Inflammatory macrophage treated with lipopolysaccharide for 4 hours (primary cell): Measurements from ENCODE around the gene TALDO1.

Experiments
- DNase-seq: peaks from one replicate; pipeline ENCODE4 v3.0.0-alpha.2; 2020

The TALDO1 gene

GRCh38 chr11:747158-748006, at the start of gene TALDO1:
TSS of gene TALDO1 (plus strand) at chr11:747464. CDS start at chr11:747482, 18 bp downstream.
- DNase-seq, result peak; percentile 93

DNA sequence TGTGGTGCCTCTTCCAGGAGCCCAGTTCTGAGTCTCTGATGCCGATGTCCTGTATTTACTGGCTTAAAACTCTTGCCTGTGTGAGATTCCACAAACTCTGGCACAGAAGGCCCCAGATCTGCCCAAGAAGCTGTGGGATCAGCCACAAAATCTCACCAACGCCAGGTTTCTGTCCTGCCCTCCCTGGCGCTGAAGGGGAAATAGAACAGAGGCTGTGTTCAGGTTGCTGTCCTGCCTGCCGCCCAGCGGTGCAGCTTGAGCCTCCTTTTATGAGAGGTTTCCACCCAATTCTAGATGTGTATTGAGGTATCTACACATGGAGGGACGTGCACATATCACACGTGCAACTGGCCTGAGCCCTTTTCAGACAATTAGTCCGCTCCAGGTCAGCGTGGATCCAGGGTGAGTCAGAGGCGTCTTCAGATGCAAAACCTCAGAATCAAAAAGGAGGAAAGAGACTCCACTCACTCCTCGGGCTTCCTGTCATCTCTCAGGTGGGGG, 49.4 kb upstream of the TALDO1 start:
- no peak for DNase-seq

DNA sequence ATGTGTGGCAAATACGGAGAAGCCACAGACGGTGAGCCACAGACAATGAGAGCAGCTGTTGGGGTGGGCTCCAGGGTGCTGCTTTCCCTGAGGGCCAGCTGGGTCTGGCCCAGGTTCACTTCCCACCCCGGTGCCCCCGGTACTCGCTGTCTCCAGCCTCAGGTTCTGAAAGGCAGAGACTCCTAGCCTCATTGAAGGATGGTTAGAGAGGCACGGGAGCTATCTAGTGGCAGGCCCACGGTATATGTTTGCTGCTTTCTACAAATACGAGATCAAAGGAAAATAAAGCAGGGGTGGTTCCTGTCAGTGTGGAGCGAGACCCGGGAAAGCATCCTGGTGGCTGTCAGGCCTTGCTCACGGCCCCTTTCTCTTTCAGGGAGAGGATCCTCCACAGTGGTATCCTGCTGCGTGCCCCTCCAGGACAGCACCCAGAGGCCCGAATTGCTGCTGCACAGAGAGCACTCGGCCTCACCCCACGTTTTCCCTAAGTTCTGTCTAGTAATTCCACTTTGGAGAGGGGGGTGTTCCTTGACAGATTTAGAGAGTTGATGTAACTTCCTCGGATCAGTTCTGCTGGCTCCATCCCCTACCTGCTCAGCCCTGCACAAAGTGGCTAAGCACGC, 48.7 kb upstream of the TALDO1 start:
- no peak for DNase-seq

GRCh38 chr11:699116-699508, 48.2 kb upstream of the TALDO1 start:
- DNase-seq, result no peak

DNA sequence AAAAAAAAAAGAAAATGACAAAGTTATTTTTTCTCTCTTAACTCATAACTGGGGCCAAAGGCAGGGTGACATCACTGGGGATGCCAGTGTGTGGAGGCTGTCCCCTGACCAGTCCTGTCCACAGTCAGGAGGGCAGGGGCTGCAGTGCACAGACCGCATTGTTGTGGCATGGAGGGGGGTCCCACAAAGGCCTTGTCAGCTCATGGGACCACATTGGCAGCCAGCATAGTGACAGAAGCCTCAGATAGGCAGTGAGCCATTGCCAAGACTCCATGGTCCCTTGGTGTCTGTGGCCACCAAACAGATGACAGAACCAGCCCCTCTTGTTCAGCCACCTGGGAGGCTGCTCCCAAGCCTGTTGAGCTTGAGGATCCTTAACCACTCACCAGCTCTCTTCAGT, 47.5 kb upstream of the TALDO1 start:
- no peak for DNase-seq

DNA sequence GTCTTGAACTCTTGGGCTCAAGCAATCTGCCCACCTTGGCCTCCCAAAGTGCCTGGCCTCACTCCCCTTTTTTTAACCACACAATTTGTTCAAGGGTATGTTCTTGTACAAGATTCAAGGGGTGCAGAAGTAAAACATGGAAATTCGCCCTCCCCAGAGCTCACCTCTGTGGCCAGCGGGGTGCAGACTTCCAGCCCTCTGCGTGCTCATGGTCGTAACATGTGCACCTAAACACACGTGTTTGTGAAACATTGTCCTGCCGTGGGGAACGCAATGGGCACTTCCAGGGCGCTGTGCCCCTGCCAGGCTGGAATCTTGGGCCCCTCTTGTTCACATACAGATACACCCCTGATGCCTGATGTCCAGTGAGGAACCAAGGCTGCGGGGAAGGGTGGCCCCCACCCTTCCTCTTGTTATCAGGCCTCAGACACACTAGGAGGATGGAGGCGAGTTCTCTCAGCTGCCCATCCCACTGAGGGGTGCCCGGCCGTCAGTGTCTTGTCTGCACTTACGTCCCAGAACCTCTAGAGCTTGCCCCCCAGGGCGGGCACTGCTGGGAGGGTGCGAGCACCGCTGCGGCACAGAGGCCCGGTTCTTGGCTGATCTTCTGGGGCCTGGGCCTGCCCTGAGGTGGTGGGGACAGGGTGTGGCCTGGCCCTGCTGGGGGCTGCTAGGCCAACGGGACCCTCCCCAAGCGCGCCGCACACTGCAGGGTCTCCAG, 45.4 kb upstream of the TALDO1 start:
- no peak for DNase-seq

GRCh38 chr11:702462-703461, 44.5 kb upstream of the TALDO1 start:
- peak; percentile 58 for DNase-seq

DNA sequence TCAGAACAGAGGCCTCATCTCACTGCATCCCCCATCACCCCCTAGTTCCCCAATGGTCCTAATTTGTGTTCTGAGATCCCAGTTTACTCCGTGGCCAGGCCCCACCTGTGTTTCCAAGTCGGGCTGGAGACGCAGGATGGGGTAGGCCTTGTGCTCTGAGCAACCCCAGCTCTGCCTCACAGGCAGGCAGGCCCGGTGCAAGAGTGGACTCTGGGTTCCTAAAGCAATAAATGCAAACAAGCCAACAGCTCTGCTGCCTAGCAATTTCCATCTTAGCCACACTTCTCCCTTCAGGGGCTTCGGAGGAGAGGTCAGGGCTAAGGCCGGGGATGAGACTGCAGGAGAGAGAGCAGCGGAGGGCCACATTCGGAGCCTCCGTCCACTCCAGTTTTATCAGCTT, 43.8 kb upstream of the TALDO1 start:
- DNase-seq, result no peak

DNA sequence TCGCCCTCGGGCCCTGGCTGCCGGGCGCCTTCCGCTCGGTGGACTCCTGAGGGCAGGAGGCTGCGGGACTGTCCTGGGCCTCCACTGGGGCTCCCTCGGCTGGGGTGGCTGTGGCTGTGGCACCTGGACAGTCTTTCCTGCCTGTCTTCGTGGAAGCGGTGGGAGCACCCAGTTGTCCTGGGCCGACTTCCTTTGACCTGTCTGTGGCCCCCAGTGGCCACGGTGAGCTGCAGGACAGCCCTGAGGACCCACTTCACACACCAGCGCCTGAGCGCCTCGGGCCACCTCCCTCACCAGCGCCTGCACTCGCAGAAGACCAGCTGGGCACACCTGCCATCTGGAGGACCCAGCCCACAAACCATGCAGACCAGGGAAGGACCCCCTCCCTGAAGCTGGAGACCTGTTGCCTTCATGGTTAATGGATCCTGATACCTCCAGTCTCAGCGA, 43.0 kb upstream of the TALDO1 start:
- DNase-seq, result no peak

- DNase-seq, result no peak
Measured at GRCh38 chr11:704781-705645, 42.3 kb upstream of the TALDO1 start.

DNA sequence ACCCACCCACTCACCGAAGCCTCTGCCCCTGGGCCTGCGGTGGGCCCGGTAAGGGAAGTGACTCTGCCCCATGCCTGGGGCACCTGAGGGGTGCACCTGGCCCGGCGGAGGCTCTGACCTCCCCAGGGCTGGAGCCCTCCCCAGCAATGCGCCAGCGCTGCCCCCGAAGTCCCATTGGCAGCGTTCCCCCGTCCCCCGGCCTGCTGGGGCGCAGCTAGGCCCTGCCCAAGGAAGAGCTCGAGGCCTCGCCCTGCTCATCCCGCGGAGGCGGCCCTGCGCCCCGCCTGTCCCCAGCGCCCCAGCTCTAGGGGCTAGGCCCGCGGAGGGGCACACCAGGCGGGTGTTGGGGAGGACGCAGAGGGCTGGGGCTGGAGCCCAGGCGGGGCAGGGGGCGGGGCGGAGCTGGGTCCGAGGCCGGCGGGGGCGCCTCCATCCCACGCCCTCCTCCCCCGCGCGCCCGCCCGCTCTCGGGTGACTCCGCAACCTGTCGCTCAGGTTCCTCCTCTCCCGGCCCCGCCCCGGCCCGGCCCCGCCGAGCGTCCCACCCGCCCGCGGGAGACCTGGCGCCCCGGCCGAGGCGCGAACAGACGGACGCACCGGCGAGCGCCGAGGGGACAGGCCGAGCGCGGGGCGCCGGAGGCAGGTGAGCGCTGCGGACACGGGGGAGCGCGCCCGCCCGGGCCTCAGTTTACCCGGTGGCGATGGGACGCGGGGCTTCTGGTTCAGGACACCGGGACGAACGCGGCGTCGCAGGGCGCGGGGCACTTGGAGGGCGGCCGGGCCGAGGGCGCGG, 41.4 kb upstream of the TALDO1 start, which contains the start of gene EPS8L2:
Gene EPS8L2 (plus strand): TSS at position 586 of the 793 bp plus-strand sequence. CDS start 3,177 bp downstream, outside the sequence.
- no peak for DNase-seq

DNA sequence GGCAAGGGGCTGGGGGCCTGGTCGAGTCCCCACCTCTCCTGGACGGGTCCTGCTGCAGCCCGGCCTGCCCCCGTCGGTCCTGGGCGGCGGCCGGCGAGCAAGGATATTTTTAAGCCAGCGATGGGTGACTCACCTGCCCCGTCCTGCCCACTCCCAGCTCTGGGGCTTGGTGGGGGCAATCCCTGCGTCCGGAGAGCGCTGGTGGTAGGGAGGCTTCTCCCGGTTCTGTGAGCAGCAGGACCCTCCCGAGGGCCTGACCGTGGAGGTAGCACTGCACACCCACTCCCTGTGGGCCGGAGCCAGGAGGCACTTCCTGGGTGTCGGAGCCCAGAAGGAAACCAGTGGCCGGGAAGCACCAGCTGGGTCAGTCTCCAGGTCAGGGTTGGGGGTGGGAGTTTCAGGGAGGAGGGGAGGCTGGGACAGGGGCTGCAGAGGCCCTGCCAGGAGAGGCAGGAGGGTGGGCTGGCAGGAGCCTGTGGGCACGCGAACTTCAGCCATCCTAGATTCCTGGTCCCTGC, 40.8 kb upstream of the TALDO1 start:
- peak; percentile 49 for DNase-seq

- DNase-seq, result no peak
Measured at GRCh38 chr11:706957-707816, 40.1 kb upstream of the TALDO1 start.

DNA sequence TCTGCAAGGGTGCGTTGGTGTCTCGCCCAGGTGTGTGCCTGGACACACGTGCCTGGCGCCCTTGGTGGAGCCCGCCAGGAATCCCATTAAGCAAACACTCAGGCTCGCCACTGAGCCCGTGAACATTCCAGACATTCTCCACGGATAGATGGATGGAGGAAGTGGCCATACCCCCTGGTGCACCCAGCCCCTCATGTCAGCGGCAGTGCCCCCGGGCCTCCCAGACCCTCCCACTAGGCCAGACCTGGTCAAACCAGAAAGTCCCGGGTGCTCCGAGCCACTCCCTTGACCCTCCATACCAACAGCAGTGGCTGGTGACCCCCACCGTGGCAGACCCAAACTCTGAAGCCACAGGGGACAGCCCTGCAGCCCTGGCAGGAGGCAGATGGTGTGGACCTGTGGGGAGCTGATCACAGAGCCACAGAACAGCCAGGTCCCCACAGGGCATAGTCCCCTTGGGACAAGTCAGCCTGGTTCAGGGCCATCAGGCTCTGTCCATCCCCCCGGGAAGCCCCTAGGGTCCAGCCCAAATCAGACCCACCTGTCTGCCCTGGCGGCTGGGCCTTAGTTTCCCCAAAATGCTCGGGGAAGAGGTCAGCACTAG, 39.3 kb upstream of the TALDO1 start:
- DNase-seq, result no peak

- DNase-seq, result no peak
Measured at GRCh38 chr11:708511-708910, 38.8 kb upstream of the TALDO1 start.

DNA sequence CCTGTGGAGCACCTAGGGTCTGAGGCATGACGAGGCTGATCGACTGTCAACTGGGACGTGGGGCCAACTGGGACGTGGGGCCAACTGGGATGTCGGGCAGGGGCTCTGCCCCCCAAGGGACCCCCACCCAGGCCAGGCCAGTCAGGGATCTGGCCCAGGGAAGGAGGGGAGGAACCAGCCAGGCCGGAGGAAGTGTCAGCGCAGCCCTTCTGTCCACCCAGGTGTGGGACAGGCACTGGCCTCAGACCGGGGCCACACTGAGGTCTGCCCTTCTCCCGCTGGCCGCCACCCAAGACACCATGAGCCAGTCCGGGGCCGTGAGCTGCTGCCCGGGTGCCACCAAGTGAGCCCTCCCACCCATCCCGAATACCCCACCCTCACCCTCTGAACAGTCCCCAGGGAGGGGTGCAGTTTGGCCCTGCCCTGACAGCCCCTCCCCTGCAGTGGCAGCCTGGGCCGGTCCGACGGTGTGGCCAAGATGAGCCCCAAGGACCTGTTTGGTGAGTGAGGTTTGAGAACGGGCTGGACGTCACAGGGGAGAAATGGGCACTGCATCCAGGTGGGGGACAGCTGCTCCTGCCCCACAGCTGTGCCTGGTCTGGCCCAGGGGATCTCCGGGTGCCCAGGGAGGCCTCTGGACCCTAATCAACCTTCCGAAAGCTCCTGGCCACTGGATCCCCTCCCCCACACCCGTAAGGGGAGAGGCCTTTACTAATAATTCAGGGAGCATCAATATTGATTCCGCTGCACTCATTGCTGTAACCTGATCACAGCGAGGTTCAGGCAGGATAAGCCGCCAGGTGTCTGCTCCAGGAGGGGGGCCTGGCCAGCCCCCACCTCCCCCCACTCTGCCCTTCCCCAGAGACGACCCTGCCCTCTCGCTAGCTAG, 37.9 kb upstream of the TALDO1 start:
- no peak for DNase-seq

- DNase-seq, result no peak
Measured at GRCh38 chr11:714436-714835, 32.8 kb upstream of the TALDO1 start.
